ENCODE data around the gene CTIF. TPM values are rescaled to one million over a fixed set of nuclear protein-coding genes. Genes with fewer than 3 reads are reported as not detected.

CTIF gene
- total and polyA plus RNA-seq, 4 donors = 12.2 to 45.7 (median 32.6) TPM

DNA sequence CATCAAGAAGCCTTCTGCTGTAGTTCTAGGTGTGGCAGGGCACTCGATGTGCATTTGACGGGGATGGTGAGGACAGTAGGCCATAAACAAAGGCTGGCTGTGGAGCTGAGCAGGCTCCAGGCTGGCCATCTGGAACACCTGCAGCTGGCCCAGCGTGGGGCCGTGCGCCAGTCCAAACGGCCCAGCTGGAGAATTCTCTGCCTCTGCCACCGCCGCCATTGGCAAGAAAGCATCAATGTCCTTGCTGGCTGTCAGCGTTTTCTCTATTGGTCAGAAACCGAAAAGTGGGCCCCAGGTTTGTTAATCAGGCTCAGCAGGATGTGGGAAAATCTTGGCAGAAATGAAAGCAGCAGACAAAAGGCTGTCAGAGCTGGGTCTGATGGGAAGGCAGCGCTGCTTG lies 24.0 kb upstream of the CTIF start:
- ATAC-seq (ENCODE audit: insufficient read depth, low FRiP score) (no peak), DNase-seq (no peak)
- H3K36me3 ChIP-seq (ENCODE audit: control insufficient read depth in 4 of 4, insufficient read depth in 4 of 4, low read length in 4 of 4) = no peaks in the 10 kb centered on the region
- no peaks in the 10 kb centered on the region for H3K27me3 ChIP-seq (ENCODE audit: control insufficient read depth in 3 of 3, insufficient read depth in 3 of 3, low read length in 2 of 3)
- no peak overlapping the region for H3K4me3 ChIP-seq
- no peak overlapping the region for H3K9ac ChIP-seq (ENCODE audit: insufficient read depth in 1 of 2, low read length in 2 of 2)
- no peaks in the 10 kb centered on the region for H3K4me1 ChIP-seq (ENCODE audit: control insufficient read depth in 5 of 5, insufficient read depth in 5 of 5, low read length in 5 of 5)
- 89 to 91% methylated on average over 11 of the region's 11 CpGs for WGBS, 2 donors
- no peaks in the 10 kb centered on the region for H3K9me3 ChIP-seq (ENCODE audit: control insufficient read depth in 4 of 4, insufficient read depth in 3 of 4, low read length in 3 of 4)
- TF ChIP-seq, protein P1, sequence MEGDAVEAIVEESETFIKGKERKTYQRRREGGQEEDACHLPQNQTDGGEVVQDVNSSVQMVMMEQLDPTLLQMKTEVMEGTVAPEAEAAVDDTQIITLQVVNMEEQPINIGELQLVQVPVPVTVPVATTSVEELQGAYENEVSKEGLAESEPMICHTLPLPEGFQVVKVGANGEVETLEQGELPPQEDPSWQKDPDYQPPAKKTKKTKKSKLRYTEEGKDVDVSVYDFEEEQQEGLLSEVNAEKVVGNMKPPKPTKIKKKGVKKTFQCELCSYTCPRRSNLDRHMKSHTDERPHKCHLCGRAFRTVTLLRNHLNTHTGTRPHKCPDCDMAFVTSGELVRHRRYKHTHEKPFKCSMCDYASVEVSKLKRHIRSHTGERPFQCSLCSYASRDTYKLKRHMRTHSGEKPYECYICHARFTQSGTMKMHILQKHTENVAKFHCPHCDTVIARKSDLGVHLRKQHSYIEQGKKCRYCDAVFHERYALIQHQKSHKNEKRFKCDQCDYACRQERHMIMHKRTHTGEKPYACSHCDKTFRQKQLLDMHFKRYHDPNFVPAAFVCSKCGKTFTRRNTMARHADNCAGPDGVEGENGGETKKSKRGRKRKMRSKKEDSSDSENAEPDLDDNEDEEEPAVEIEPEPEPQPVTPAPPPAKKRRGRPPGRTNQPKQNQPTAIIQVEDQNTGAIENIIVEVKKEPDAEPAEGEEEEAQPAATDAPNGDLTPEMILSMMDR (IDR thresholded peaks at IDR 0.05; ENCODE audit: control extremely low read depth, extremely low read depth) = no peak
- no peak overlapping the region for H3K27ac ChIP-seq (ENCODE audit: low read depth in 1 of 2, low read length in 1 of 2)

DNA sequence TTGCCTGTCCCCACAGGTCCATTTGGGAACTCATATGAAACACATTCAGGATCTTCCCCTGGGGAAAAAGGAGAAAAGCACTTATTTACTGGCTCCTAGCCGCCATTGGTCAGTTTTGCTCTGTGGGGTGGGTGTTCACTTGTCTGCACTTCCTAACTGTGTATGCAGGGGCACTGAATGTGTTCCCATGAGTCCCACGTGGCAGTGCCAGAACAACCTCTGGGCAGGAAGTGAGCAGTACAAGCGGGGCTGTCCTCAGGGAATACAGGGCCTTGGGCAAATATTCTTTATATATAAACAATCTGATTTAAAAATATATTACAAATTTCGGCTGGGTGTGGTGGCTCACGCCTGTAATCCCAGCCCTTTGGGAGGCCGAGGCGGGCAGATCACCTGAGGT lies 21.8 kb upstream of the CTIF start:
- H3K36me3 ChIP-seq (ENCODE audit: control insufficient read depth in 4 of 4, insufficient read depth in 4 of 4, low read length in 4 of 4) = no peaks in the 10 kb centered on the region
- no peak overlapping the region for H3K4me3 ChIP-seq
- ATAC-seq (ENCODE audit: insufficient read depth, low FRiP score) (no peak), DNase-seq (no peak)
- H3K27me3 ChIP-seq (ENCODE audit: control insufficient read depth in 3 of 3, insufficient read depth in 3 of 3, low read length in 2 of 3) = no peaks in the 10 kb centered on the region
- TF ChIP-seq, protein P1 (IDR thresholded peaks at IDR 0.05; ENCODE audit: control extremely low read depth, extremely low read depth) = no peak
- no peaks in the 10 kb centered on the region for H3K4me1 ChIP-seq (ENCODE audit: control insufficient read depth in 5 of 5, insufficient read depth in 5 of 5, low read length in 5 of 5)
- no peaks in the 10 kb centered on the region for H3K9me3 ChIP-seq (ENCODE audit: control insufficient read depth in 4 of 4, insufficient read depth in 3 of 4, low read length in 3 of 4)
- 85 to 87% methylated on average over 7 of the region's 7 CpGs for WGBS, 2 donors
- H3K9ac ChIP-seq (ENCODE audit: insufficient read depth in 1 of 2, low read length in 2 of 2) = no peak overlapping the region
- H3K27ac ChIP-seq (ENCODE audit: low read depth in 1 of 2, low read length in 1 of 2) = no peak overlapping the region

DNA sequence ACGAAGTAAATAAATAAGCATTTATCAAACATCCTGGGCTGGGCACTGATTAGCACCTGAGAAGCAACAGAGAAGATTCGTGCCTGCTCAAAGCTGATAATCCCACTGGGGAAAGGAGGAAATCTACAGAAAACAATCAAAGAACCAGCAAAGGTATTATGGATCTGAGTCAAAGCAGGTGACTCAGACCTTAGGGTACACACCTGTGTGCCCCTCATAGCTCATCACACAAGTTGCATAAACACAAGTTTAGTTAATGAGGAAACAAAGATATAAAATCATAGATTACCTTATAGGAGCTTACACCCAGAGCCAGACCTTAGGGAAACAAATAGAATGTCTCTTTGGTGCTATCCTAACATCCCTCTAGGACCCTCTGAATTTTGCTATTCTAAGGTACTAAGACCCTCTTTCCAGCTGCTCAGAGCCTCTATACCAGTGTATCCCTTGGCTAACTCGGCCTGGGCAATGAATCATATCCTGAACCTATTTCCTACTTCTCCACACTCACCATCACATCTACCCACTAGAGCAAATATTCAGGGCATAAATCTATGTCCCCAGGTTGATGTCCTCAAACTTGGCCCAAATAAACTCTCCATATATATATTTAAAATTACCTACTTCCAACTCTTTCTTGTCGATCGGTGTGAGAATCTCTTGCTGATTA lies 19.3 kb upstream of the CTIF start:
- no peaks in the 10 kb centered on the region for H3K36me3 ChIP-seq (ENCODE audit: control insufficient read depth in 4 of 4, insufficient read depth in 4 of 4, low read length in 4 of 4)
- TF ChIP-seq, protein P1 (IDR thresholded peaks at IDR 0.05; ENCODE audit: control extremely low read depth, extremely low read depth) = no peak
- peaks cover 0 to 5% (median 0%) of the 10 kb centered on the region in 4 donors for H3K9me3 ChIP-seq (ENCODE audit: control insufficient read depth in 4 of 4, insufficient read depth in 3 of 4, low read length in 3 of 4)
- WGBS, 2 donors = 76 to 80% methylated on average over 5 of the region's 5 CpGs
- ATAC-seq (ENCODE audit: insufficient read depth, low FRiP score) (no peak), DNase-seq (no peak)
- H3K4me3 ChIP-seq = no peak overlapping the region
- no peak overlapping the region for H3K9ac ChIP-seq (ENCODE audit: insufficient read depth in 1 of 2, low read length in 2 of 2)
- no peaks in the 10 kb centered on the region for H3K4me1 ChIP-seq (ENCODE audit: control insufficient read depth in 5 of 5, insufficient read depth in 5 of 5, low read length in 5 of 5)
- no peak overlapping the region for H3K27ac ChIP-seq (ENCODE audit: low read depth in 1 of 2, low read length in 1 of 2)
- H3K27me3 ChIP-seq (ENCODE audit: control insufficient read depth in 3 of 3, insufficient read depth in 3 of 3, low read length in 2 of 3) = peaks cover 0 to 2% (median 0%) of the 10 kb centered on the region in 3 donors

DNA sequence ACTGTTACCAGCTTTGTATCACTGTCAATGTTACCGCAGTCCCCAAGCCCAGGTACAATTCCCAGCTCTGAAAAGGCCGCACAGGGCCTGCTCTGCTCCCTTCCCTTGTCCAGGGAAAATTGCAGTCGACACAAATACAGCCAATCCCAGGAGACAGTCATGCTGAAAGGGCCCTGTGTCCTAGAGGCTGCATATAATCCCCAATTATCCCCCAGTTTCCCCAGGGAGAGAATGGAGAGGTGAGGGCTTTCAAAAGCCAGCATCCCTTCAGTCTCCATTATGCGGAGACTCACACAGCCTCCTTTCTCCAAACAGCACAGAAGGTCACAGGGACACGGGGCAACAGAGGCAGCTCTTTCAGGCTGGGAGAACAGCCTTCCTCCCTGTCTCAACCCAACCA lies 17.1 kb upstream of the CTIF start:
- no peak for ATAC-seq (ENCODE audit: insufficient read depth, low FRiP score)
- WGBS, 2 donors = 92 to 95% methylated on average over 5 of the region's 5 CpGs
- peaks cover 0 to 2% (median 0%) of the 10 kb centered on the region in 3 donors for H3K27me3 ChIP-seq (ENCODE audit: control insufficient read depth in 3 of 3, insufficient read depth in 3 of 3, low read length in 2 of 3)
- H3K4me1 ChIP-seq (ENCODE audit: control insufficient read depth in 5 of 5, insufficient read depth in 5 of 5, low read length in 5 of 5) = no peaks in the 10 kb centered on the region
- no peak overlapping the region for H3K27ac ChIP-seq (ENCODE audit: low read depth in 1 of 2, low read length in 1 of 2)
- no peak overlapping the region for H3K4me3 ChIP-seq
- no peak for DNase-seq
- TF ChIP-seq, protein P1 (IDR thresholded peaks at IDR 0.05; ENCODE audit: control extremely low read depth, extremely low read depth) = no peak
- H3K36me3 ChIP-seq (ENCODE audit: control insufficient read depth in 4 of 4, insufficient read depth in 4 of 4, low read length in 4 of 4) = no peaks in the 10 kb centered on the region
- H3K9ac ChIP-seq (ENCODE audit: insufficient read depth in 1 of 2, low read length in 2 of 2) = no peak overlapping the region
- peaks cover 0 to 8% (median 0%) of the 10 kb centered on the region in 4 donors for H3K9me3 ChIP-seq (ENCODE audit: control insufficient read depth in 4 of 4, insufficient read depth in 3 of 4, low read length in 3 of 4)
